ENCODE results near the gene GPR148.

DNA sequence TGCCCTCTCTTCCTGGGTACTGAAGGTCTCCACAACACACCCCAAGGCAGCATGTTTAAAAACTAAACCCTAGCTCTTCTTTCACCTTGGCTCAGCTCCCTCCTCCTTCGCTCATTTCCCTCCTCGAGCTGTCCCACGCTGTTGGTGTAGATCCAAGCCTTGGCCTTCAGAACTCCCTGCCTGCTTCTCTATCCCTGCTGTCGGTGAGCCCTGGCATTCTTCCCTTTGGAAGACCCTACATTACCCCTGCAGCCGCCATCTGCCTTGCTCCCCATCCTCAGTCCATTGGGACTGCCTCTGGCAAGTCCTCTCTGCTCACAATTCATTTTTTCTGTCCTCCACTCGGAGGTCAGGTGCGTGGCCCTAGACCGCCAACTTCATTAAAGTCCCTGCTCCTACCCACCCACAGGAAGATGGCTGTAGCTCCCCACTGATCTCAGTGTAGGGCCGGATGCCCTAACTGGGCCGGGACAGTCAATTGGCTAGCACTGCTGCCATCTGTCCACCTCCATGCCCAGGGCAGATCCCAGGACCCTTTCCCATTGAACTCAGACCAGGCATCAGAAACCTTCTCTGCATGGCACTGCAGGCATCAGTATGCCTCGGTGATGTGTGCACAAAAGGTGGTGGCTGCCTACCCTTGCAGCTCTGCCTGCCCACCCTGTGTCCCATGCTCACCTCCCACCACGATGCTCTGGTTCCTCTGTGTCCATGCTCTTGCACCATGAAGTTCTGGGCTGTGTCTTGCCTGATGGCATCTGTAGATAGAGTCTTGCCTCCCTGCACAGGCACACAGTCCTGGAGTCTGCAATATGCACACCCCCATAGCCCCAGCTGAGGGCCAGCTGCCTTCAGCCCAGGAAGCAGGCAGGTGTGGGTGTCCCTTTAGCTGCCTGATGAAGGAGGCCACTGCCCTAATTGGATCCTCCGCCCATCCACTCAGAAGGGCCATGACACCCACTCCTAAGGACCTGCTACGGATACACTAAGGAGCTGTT is 32.2 kb downstream of the GPR148 start:
- TF ChIP-seq, protein P1, sequence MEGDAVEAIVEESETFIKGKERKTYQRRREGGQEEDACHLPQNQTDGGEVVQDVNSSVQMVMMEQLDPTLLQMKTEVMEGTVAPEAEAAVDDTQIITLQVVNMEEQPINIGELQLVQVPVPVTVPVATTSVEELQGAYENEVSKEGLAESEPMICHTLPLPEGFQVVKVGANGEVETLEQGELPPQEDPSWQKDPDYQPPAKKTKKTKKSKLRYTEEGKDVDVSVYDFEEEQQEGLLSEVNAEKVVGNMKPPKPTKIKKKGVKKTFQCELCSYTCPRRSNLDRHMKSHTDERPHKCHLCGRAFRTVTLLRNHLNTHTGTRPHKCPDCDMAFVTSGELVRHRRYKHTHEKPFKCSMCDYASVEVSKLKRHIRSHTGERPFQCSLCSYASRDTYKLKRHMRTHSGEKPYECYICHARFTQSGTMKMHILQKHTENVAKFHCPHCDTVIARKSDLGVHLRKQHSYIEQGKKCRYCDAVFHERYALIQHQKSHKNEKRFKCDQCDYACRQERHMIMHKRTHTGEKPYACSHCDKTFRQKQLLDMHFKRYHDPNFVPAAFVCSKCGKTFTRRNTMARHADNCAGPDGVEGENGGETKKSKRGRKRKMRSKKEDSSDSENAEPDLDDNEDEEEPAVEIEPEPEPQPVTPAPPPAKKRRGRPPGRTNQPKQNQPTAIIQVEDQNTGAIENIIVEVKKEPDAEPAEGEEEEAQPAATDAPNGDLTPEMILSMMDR (IDR thresholded peaks at IDR 0.05; ENCODE audit: insufficient read depth, low read length) = no peak
- TF ChIP-seq POLR2AphosphoS5 (IDR thresholded peaks at IDR 0.05; ENCODE audit: low read depth) (no peak), SPI1 (IDR thresholded peaks at IDR 0.05; ENCODE audit: borderline replicate concordance, low read depth) (no peak), GABPA (IDR thresholded peaks at IDR 0.05; ENCODE audit: low read depth) (no peak)
- TF ChIP-seq, protein P2, sequence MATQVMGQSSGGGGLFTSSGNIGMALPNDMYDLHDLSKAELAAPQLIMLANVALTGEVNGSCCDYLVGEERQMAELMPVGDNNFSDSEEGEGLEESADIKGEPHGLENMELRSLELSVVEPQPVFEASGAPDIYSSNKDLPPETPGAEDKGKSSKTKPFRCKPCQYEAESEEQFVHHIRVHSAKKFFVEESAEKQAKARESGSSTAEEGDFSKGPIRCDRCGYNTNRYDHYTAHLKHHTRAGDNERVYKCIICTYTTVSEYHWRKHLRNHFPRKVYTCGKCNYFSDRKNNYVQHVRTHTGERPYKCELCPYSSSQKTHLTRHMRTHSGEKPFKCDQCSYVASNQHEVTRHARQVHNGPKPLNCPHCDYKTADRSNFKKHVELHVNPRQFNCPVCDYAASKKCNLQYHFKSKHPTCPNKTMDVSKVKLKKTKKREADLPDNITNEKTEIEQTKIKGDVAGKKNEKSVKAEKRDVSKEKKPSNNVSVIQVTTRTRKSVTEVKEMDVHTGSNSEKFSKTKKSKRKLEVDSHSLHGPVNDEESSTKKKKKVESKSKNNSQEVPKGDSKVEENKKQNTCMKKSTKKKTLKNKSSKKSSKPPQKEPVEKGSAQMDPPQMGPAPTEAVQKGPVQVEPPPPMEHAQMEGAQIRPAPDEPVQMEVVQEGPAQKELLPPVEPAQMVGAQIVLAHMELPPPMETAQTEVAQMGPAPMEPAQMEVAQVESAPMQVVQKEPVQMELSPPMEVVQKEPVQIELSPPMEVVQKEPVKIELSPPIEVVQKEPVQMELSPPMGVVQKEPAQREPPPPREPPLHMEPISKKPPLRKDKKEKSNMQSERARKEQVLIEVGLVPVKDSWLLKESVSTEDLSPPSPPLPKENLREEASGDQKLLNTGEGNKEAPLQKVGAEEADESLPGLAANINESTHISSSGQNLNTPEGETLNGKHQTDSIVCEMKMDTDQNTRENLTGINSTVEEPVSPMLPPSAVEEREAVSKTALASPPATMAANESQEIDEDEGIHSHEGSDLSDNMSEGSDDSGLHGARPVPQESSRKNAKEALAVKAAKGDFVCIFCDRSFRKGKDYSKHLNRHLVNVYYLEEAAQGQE (IDR thresholded peaks at IDR 0.05; ENCODE audit: insufficient replicate concordance, low read depth) = no peak

Data from HL-60 (cell line).